Measurements from ENCODE around the gene ADGRV1.

The ADGRV1 gene

GRCh38 chr5:91089758-91090157 lies 531.2 kb downstream of the ADGRV1 start:
- H3K36me3 ChIP-seq (ENCODE audit: control insufficient read depth in 2 of 2, insufficient read depth in 2 of 2, low read length in 2 of 2) = no peaks in the 10 kb centered on the region
- no peak overlapping the region for H3K27ac ChIP-seq (ENCODE audit: low read length)
- no peak overlapping the region for H3K4me3 ChIP-seq (ENCODE audit: low read length in 2 of 2)
- H3K4me1 ChIP-seq (ENCODE audit: control insufficient read depth, insufficient read depth, low read length) = no peaks in the 10 kb centered on the region
- H3K27me3 ChIP-seq (ENCODE audit: control insufficient read depth in 1 of 2, insufficient read depth in 2 of 2, low read length in 2 of 2) = no peaks in the 10 kb centered on the region
- no peaks in the 10 kb centered on the region for H3K9me3 ChIP-seq (ENCODE audit: control insufficient read depth in 2 of 2, low read length in 2 of 2)
- H3K9ac ChIP-seq (ENCODE audit: low read length in 2 of 2) = no peak overlapping the region

- no peaks in the 10 kb centered on the region for H3K9me3 ChIP-seq (ENCODE audit: control insufficient read depth in 2 of 2, low read length in 2 of 2)
- H3K4me3 ChIP-seq (ENCODE audit: low read length in 2 of 2) = no peak overlapping the region
- no peaks in the 10 kb centered on the region for H3K4me1 ChIP-seq (ENCODE audit: control insufficient read depth, insufficient read depth, low read length)
- no peak overlapping the region for H3K27ac ChIP-seq (ENCODE audit: low read length)
- H3K9ac ChIP-seq (ENCODE audit: low read length in 2 of 2) = no peak overlapping the region
- no peaks in the 10 kb centered on the region for H3K27me3 ChIP-seq (ENCODE audit: control insufficient read depth in 1 of 2, insufficient read depth in 2 of 2, low read length in 2 of 2)
- H3K36me3 ChIP-seq (ENCODE audit: control insufficient read depth in 2 of 2, insufficient read depth in 2 of 2, low read length in 2 of 2) = no peaks in the 10 kb centered on the region
These were observed 532.4 kb downstream of the ADGRV1 start for GRCh38 chr5:91090995-91091394.

DNA sequence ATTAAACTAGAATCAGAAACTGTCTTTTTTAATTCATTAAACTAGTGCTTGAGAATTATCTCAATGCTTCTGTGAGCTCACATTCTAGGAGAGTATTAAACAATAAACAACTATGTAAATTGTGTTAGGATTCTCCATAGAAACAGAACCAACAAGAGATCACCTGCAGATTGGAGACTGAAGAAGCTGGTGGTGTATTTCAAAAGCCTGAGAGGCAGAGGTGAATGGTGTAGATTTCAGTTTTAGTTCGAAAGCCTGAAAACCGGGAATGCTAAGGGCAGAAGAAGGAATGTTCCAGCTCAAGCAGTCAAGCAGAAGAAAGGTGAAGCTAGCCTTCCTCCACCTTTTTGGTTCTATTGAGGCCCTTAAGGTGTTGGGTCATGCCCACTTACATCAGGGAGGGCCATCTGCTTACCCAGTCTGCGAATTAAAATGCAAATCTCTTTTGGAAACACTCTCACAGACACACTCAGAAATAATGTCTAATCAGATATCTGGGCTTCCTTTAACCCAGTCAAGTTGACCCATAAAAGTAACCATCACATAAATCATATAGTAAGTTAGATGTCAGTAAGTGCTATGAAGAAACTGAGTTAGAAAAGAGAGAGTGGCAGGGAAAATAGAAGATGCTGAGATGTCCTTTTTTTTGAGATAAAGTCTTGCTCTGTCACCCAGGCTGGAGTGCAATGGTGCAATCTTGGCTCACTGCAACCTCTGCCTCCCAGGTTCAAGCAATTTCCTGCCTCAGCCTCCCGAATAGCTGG lies 533.1 kb downstream of the ADGRV1 start:
- Histone ChIP-seq H3K4me1 (ENCODE audit: control insufficient read depth, insufficient read depth, low read length) (no peaks in the 10 kb centered on the region), H3K4me3 (ENCODE audit: low read length in 2 of 2) (no peak overlapping the region), H3K36me3 (ENCODE audit: control insufficient read depth in 2 of 2, insufficient read depth in 2 of 2, low read length in 2 of 2) (no peaks in the 10 kb centered on the region), H3K9ac (ENCODE audit: low read length in 2 of 2) (no peak overlapping the region), H3K27ac (ENCODE audit: low read length) (no peak overlapping the region), H3K27me3 (ENCODE audit: control insufficient read depth in 1 of 2, insufficient read depth in 2 of 2, low read length in 2 of 2) (no peaks in the 10 kb centered on the region), H3K9me3 (ENCODE audit: control insufficient read depth in 2 of 2, low read length in 2 of 2) (no peaks in the 10 kb centered on the region)

DNA sequence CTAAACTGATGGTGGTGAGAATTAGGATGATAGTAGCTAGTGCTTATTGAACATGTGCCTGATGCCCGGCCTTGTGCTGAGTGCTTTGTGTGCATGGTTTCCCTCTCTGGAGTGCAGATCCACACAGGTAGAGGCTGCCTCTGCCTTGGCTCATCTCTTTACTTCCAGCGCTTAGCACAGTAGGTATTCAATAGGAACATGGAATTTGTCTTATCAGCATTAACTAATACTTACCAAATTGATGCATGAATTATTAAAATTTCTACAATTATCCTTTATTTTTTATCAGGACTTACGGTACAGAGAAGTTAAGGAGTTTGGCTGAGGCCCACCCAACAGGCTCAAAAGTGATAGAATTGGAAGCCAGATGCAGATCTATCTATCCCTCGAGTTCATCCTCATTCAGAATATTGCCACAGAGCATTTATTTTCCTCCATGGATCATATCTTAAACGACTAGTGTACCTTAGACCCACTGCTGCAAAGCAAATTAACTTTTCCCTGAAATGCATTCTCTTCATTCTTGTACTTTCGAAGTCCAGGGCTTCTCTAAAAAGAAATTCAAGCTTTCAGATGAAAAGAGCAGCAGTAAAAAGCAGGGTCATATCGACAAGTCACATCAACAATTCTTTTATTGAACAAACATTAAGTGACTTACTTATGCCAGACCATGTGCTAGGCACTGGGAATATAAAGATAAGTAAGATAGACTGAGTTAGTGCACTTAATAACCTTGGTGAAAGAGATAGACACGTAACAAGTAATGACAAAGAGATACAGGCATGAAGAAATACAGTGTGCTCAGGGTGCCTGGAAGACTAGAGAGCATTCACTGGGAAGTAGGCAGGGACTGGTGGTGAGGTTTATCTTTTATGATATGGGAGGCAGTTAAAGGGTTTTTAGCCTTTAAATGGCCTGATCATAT lies 534.5 kb downstream of the ADGRV1 start:
- Histone ChIP-seq H3K27ac (ENCODE audit: low read length) (no peak overlapping the region), H3K9ac (ENCODE audit: low read length in 2 of 2) (no peak overlapping the region), H3K27me3 (ENCODE audit: control insufficient read depth in 1 of 2, insufficient read depth in 2 of 2, low read length in 2 of 2) (no peaks in the 10 kb centered on the region), H3K36me3 (ENCODE audit: control insufficient read depth in 2 of 2, insufficient read depth in 2 of 2, low read length in 2 of 2) (no peaks in the 10 kb centered on the region), H3K9me3 (ENCODE audit: control insufficient read depth in 2 of 2, low read length in 2 of 2) (no peaks in the 10 kb centered on the region), H3K4me1 (ENCODE audit: control insufficient read depth, insufficient read depth, low read length) (no peaks in the 10 kb centered on the region), H3K4me3 (ENCODE audit: low read length in 2 of 2) (no peak overlapping the region)

- Histone ChIP-seq H3K9ac (ENCODE audit: low read length in 2 of 2) (no peak overlapping the region), H3K4me3 (ENCODE audit: low read length in 2 of 2) (no peak overlapping the region), H3K36me3 (ENCODE audit: control insufficient read depth in 2 of 2, insufficient read depth in 2 of 2, low read length in 2 of 2) (no peaks in the 10 kb centered on the region), H3K9me3 (ENCODE audit: control insufficient read depth in 2 of 2, low read length in 2 of 2) (no peaks in the 10 kb centered on the region), H3K27me3 (ENCODE audit: control insufficient read depth in 1 of 2, insufficient read depth in 2 of 2, low read length in 2 of 2) (no peaks in the 10 kb centered on the region), H3K4me1 (ENCODE audit: control insufficient read depth, insufficient read depth, low read length) (no peaks in the 10 kb centered on the region), H3K27ac (ENCODE audit: low read length) (no peak overlapping the region)
These were observed 536.7 kb downstream of the ADGRV1 start for GRCh38 chr5:91095313-91095712.

- H3K4me1 ChIP-seq (ENCODE audit: control insufficient read depth, insufficient read depth, low read length) = no peaks in the 10 kb centered on the region
- H3K4me3 ChIP-seq (ENCODE audit: low read length in 2 of 2) = no peak overlapping the region
- H3K27ac ChIP-seq (ENCODE audit: low read length) = no peak overlapping the region
These were observed 537.3 kb downstream of the ADGRV1 start for GRCh38 chr5:91095786-91096385.

DNA sequence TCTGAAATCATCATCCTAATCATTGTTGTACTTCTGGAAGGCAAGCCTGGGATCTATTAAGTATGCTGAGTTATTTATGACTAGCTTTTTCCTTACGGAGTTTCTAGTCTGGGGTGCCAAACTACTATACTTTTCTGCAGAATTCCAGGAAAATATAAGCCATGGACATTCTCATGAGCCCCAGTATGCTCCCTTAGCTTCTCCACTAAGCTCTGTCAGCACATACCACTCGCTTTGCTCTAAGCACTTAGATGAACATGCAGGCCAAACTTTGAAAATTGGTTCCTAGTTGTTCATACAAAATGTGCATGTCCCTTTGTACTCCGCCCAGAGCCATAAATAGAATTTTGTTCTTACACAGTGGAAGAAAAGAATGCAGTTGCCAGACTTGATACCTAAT lies 539.9 kb downstream of the ADGRV1 start:
- H3K27me3 ChIP-seq (ENCODE audit: control insufficient read depth in 1 of 2, insufficient read depth in 2 of 2, low read length in 2 of 2) = no peaks in the 10 kb centered on the region
- H3K27ac ChIP-seq (ENCODE audit: low read length) = no peak overlapping the region
- no peak overlapping the region for H3K4me3 ChIP-seq (ENCODE audit: low read length in 2 of 2)
- no peak overlapping the region for H3K9ac ChIP-seq (ENCODE audit: low read length in 2 of 2)
- peaks cover 5% of the 10 kb centered on the region for H3K4me1 ChIP-seq (ENCODE audit: control insufficient read depth, insufficient read depth, low read length)
- H3K36me3 ChIP-seq (ENCODE audit: control insufficient read depth in 2 of 2, insufficient read depth in 2 of 2, low read length in 2 of 2) = no peaks in the 10 kb centered on the region
- H3K9me3 ChIP-seq (ENCODE audit: control insufficient read depth in 2 of 2, low read length in 2 of 2) = no peaks in the 10 kb centered on the region

More at GRCh38 chr5:91095786-91096385, 537.3 kb downstream of the ADGRV1 start:
- Histone ChIP-seq H3K9ac (ENCODE audit: low read length in 2 of 2) (no peak overlapping the region), H3K27me3 (ENCODE audit: control insufficient read depth in 1 of 2, insufficient read depth in 2 of 2, low read length in 2 of 2) (no peaks in the 10 kb centered on the region), H3K36me3 (ENCODE audit: control insufficient read depth in 2 of 2, insufficient read depth in 2 of 2, low read length in 2 of 2) (no peaks in the 10 kb centered on the region), H3K9me3 (ENCODE audit: control insufficient read depth in 2 of 2, low read length in 2 of 2) (no peaks in the 10 kb centered on the region)

DNA sequence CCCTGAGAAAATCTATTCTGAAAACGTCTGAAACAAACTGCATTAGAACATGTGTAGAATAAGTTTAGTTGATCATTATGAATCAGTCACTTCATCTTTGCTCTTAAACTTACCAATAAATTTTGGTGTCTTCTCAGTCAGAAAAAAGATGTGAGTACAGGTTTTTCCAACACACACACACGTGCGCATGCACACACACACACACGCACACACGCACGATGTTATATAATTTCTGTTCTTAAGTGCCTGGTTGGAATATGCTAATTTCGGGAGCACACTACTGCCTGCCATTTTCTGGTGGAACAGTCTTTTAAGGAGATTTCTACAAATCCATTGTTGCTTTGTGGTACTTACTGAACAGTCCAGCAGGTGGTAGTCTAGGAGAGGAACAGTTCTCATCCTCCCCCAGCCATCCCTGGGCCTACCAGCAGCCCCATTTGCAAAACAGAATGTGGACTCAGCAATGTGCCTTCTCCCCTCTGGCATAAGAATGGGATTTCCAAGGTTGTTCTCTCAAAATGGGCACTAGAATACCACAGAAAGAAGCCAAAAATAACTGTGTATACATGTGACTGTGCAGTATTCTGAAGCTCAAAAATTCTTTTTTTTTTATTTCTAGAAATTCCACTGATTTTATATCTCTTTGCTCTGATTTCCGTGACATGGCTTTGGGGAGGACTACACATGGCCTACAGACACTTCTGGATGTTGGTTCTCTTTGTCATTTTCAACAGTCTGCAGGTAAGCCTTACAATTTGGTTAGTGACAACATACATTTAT lies 543.2 kb downstream of the ADGRV1 start:
- Histone ChIP-seq H3K9me3 (ENCODE audit: control insufficient read depth in 2 of 2, low read length in 2 of 2) (no peaks in the 10 kb centered on the region), H3K4me1 (ENCODE audit: control insufficient read depth, insufficient read depth, low read length) (peaks cover 5% of the 10 kb centered on the region), H3K4me3 (ENCODE audit: low read length in 2 of 2) (no peak overlapping the region), H3K9ac (ENCODE audit: low read length in 2 of 2) (no peak overlapping the region), H3K27ac (ENCODE audit: low read length) (no peak overlapping the region), H3K36me3 (ENCODE audit: control insufficient read depth in 2 of 2, insufficient read depth in 2 of 2, low read length in 2 of 2) (no peaks in the 10 kb centered on the region), H3K27me3 (ENCODE audit: control insufficient read depth in 1 of 2, insufficient read depth in 2 of 2, low read length in 2 of 2) (no peaks in the 10 kb centered on the region)

GRCh38 chr5:91103353-91104061 lies 544.9 kb downstream of the ADGRV1 start:
- no peak overlapping the region for H3K4me3 ChIP-seq (ENCODE audit: low read length in 2 of 2)
- H3K9me3 ChIP-seq (ENCODE audit: control insufficient read depth in 2 of 2, low read length in 2 of 2) = no peaks in the 10 kb centered on the region
- no peak overlapping the region for H3K27ac ChIP-seq (ENCODE audit: low read length)
- H3K9ac ChIP-seq (ENCODE audit: low read length in 2 of 2) = no peak overlapping the region
- no peaks in the 10 kb centered on the region for H3K36me3 ChIP-seq (ENCODE audit: control insufficient read depth in 2 of 2, insufficient read depth in 2 of 2, low read length in 2 of 2)
- peaks cover 5% of the 10 kb centered on the region for H3K4me1 ChIP-seq (ENCODE audit: control insufficient read depth, insufficient read depth, low read length)
- H3K27me3 ChIP-seq (ENCODE audit: control insufficient read depth in 1 of 2, insufficient read depth in 2 of 2, low read length in 2 of 2) = no peaks in the 10 kb centered on the region

- Histone ChIP-seq H3K9me3 (ENCODE audit: control insufficient read depth in 2 of 2, low read length in 2 of 2) (no peaks in the 10 kb centered on the region), H3K4me3 (ENCODE audit: low read length in 2 of 2) (no peak overlapping the region), H3K27ac (ENCODE audit: low read length) (no peak overlapping the region), H3K4me1 (ENCODE audit: control insufficient read depth, insufficient read depth, low read length) (peaks cover 5% of the 10 kb centered on the region), H3K27me3 (ENCODE audit: control insufficient read depth in 1 of 2, insufficient read depth in 2 of 2, low read length in 2 of 2) (no peaks in the 10 kb centered on the region), H3K9ac (ENCODE audit: low read length in 2 of 2) (no peak overlapping the region), H3K36me3 (ENCODE audit: control insufficient read depth in 2 of 2, insufficient read depth in 2 of 2, low read length in 2 of 2) (no peaks in the 10 kb centered on the region)
These were observed 545.5 kb downstream of the ADGRV1 start for GRCh38 chr5:91104062-91104448.

All from stomach smooth muscle (tissue), 2 donors.